CD4-positive, alpha-beta memory T cell (primary cell): ENCODE measurements around the gene WSCD2. TPM values are rescaled to one million over a fixed set of nuclear protein-coding genes. Genes with fewer than 3 reads are reported as not detected.

Experiments
- CTCF ChIA-PET: fragments of 350-600 bp; sonication (Branson Sonifier 250); formaldehyde crosslinking; loops from one replicate; lab custom pipeline; 2021; ENCODE audit warnings: inconsistent platforms; ENCODE audit not compliant: partially characterized antibody; lab: Charles Lee
- POLR2A ChIA-PET: fragments of 350-600 bp; sonication (Branson Sonifier 250); formaldehyde crosslinking; loops from one replicate; lab custom pipeline; 2021; ENCODE audit not compliant: partially characterized antibody; lab: Charles Lee
- DNase-seq, 5 donors: peaks; one replicate each; pipeline versions ENCODE4 v3.0.0 to v3.0.0-alpha.2; 2020 to 2022; ENCODE audit warnings: mixed read lengths in 1 of 5
- H3K27ac ChIP-seq: one replicate; pipeline ENCODE4 v1.7.0; 2013; ENCODE audit warnings: low read depth, low read length
- H3K27me3 ChIP-seq: 2 replicates; pipeline ENCODE4 v1.7.0; 2013; ENCODE audit warnings: mild to moderate bottlenecking, low read length, moderate library complexity; ENCODE audit not compliant: insufficient read depth
- H3K36me3 ChIP-seq: 2 replicates; pipeline ENCODE4 v1.7.0; 2013; ENCODE audit warnings: mild to moderate bottlenecking, low read length, moderate library complexity; ENCODE audit not compliant: insufficient read depth
- H3K4me1 ChIP-seq: 2 replicates; pipeline ENCODE4 v1.7.0; 2013; ENCODE audit warnings: mild to moderate bottlenecking, low read length, moderate library complexity; ENCODE audit not compliant: insufficient read depth
- H3K4me3 ChIP-seq, 2 donors: one replicate each; pipeline ENCODE4 v1.7.0; 2013; ENCODE audit warnings: low read length in 2 of 2, mild to moderate bottlenecking in 1 of 2
- H3K9me3 ChIP-seq, 2 donors: one replicate each; pipeline ENCODE4 v1.7.0; 2013; ENCODE audit warnings: low read length in 2 of 2, control low read depth in 1 of 2; ENCODE audit not compliant: control insufficient read depth in 1 of 2
- H3K27ac Mint-ChIP-seq, 7 donors: one replicate each; pipeline ENCODE4 v1.8.0; 2020 to 2021; ENCODE audit warnings: mixed read lengths in 7 of 7, mild to moderate bottlenecking in 6 of 7, inconsistent platforms in 3 of 7, moderate library complexity in 3 of 7
- H3K27me3 Mint-ChIP-seq, 2 donors: one replicate each; pipeline ENCODE4 v1.8.0; 2020 to 2021; ENCODE audit warnings: mixed read lengths in 2 of 2
- H3K36me3 Mint-ChIP-seq, 2 donors: one replicate each; pipeline ENCODE4 v1.8.0; 2020 to 2021; ENCODE audit warnings: mixed read lengths in 2 of 2, inconsistent platforms in 1 of 2, mild to moderate bottlenecking in 1 of 2
- H3K4me1 Mint-ChIP-seq, 4 donors: one replicate each; pipeline ENCODE4 v1.8.0; 2020 to 2021; ENCODE audit warnings: mixed read lengths in 4 of 4, mild to moderate bottlenecking in 1 of 4
- H3K4me3 Mint-ChIP-seq, 8 donors: one replicate each; pipeline ENCODE4 v1.8.0; 2020 to 2021; ENCODE audit warnings: mixed read lengths in 8 of 8, mild to moderate bottlenecking in 7 of 8, moderate library complexity in 6 of 8, inconsistent platforms in 3 of 8
- H3K9me3 Mint-ChIP-seq, 8 donors: one replicate each; pipeline ENCODE4 v1.8.0; 2020 to 2021; ENCODE audit warnings: mixed read lengths in 8 of 8, mild to moderate bottlenecking in 5 of 8, inconsistent platforms in 3 of 8, moderate library complexity in 1 of 8
- intact Hi-C: fragments of 100-400 bp; cut with micrococcal nuclease; formaldehyde crosslinking; loops from one replicate; pipeline ENCODE4 v1.15.1; 2023
- polyA plus RNA-seq, 2 donors: library from polyadenylated mRNA; unstranded; fragments of 300-500 nt; fragmentation: Illumina TruSeq; gene quantifications; one replicate each; pipeline ENCODE4 v1.2.3, GENCODE V29; 2021
- total RNA-seq, 2 experiments: library from RNA; stranded (reverse); gene quantifications; one replicate each; pipeline ENCODE4 v1.2.3, GENCODE V29; 2021

The WSCD2 gene
- total and polyA plus RNA-seq, 4 experiments from 2014 or later = not detected

DNA sequence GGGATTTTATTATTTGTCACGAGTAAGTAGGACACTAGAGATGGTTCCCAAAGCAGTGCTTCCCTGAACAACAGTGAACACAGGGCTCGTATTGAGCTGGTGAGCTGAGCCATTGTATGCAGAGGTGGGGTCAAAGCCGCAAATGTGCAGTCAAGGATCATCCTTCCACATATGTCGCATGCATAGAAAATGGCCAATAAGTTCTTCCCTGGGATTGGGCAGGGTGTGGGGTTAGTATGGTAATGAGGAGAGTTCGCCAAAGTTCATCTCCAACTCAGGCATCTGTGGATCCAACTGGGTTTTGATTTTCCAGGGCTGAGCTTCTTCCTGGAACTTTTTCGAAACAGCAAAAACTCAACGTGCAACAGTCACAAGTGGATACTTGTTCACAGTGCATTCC, 123.4 kb downstream of the WSCD2 start:
- ChIA-PET CTCF (no interaction called here), POLR2A (no interaction called here)
- DNase-seq = no peak
- Histone ChIP-seq H3K27me3 (no peaks in the 10 kb centered on the region), H3K27ac (no peak overlapping the region), H3K36me3 (no peaks in the 10 kb centered on the region), H3K4me1 (no peaks in the 10 kb centered on the region), H3K4me3 (no peak overlapping the region), H3K9me3 (no peaks in the 10 kb centered on the region)
- intact Hi-C loops = no loop called here
- H3K36me3 Mint-ChIP-seq = no peaks in the 10 kb centered on the region
- H3K27me3 Mint-ChIP-seq = peaks cover 8 to 21% of the 10 kb centered on the region in 2 donors
- peaks cover 0 to 2% (median 0%) of the 10 kb centered on the region in 8 donors for H3K9me3 Mint-ChIP-seq
- no peak overlapping the region for H3K4me3 Mint-ChIP-seq
- H3K27ac Mint-ChIP-seq = no peak overlapping the region
- peaks cover 0 to 3% (median 1%) of the 10 kb centered on the region in 4 donors for H3K4me1 Mint-ChIP-seq

DNA sequence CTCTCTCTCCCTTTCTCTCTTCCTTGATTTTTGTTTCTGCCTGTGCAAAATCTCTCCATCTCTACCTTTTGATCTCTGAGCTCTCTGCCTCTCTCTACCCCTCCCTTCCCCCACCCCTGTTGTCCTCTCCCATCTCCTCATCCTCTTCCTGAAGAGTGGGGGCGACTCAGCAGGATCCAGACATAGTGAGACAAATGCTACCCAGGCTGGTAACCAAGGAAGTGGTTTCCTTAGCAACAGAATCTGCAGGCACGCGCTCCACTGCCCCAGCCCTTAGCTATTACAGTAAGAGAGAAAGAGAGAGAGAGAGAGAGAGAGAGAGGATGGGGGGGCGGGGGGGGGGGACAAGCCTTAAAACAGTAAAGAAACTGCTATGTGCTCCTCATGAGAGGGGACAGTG, 124.5 kb downstream of the WSCD2 start:
- Mint-ChIP-seq H3K9me3 (peaks cover 0 to 4% (median 0%) of the 10 kb centered on the region in 8 donors), H3K27me3 (peaks cover 8 to 21% of the 10 kb centered on the region in 2 donors), H3K4me1 (peaks cover 0 to 3% (median 1%) of the 10 kb centered on the region in 4 donors), H3K4me3 (no peak overlapping the region), H3K27ac (peak overlapping the region in 1 of 7 donors; percentile 63), H3K36me3 (no peaks in the 10 kb centered on the region)
- DNase-seq = no peak
- no peaks in the 10 kb centered on the region for H3K36me3 ChIP-seq
- H3K27me3 ChIP-seq = no peaks in the 10 kb centered on the region
- CTCF ChIA-PET = no interaction called here
- H3K27ac ChIP-seq = no peak overlapping the region
- POLR2A ChIA-PET = interaction anchor here (1.6 kb wide), 1 partner anchor 13 kb away, joined by 3 read pairs; no protein-coding TSS in a partner anchor
- intact Hi-C loops = no loop called here
- no peaks in the 10 kb centered on the region for H3K4me1 ChIP-seq
- no peak overlapping the region for H3K4me3 ChIP-seq
- no peaks in the 10 kb centered on the region for H3K9me3 ChIP-seq

DNA sequence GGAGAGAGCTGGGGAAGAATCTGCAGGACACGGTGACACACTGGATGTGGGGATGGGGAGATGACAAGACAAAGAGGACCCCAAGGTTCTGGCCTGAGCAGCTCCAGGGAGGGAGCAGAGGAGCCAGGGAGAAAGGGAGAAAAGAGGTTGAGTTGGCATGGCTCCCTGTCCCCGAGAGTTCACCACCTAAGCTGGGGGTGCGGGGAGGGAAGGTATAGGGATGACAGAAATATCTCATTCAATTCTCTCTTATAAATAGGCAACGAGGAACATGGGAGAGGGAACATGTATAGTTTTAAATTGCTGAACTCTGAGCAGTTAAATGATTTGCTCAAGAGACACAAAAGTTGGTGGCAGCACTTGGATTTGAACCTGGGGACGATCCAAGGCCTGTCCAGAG, 124.9 kb downstream of the WSCD2 start:
- Histone ChIP-seq H3K27me3 (no peaks in the 10 kb centered on the region), H3K36me3 (no peaks in the 10 kb centered on the region), H3K27ac (no peak overlapping the region), H3K4me3 (no peak overlapping the region), H3K9me3 (no peaks in the 10 kb centered on the region), H3K4me1 (no peaks in the 10 kb centered on the region)
- CTCF ChIA-PET = no interaction called here
- peaks cover 0 to 5% (median under 1%) of the 10 kb centered on the region in 8 donors for H3K9me3 Mint-ChIP-seq
- H3K27me3 Mint-ChIP-seq = peaks cover 8 to 19% of the 10 kb centered on the region in 2 donors
- H3K27ac Mint-ChIP-seq = no peak overlapping the region
- peaks cover 0 to 3% (median 1%) of the 10 kb centered on the region in 4 donors for H3K4me1 Mint-ChIP-seq
- no peaks in the 10 kb centered on the region for H3K36me3 Mint-ChIP-seq
- POLR2A ChIA-PET = interaction anchor here (1.6 kb wide), 1 partner anchor 12 kb away, joined by 3 read pairs; no protein-coding TSS in a partner anchor
- no peak for DNase-seq
- H3K4me3 Mint-ChIP-seq = no peak overlapping the region
- intact Hi-C loops = no loop called here

DNA sequence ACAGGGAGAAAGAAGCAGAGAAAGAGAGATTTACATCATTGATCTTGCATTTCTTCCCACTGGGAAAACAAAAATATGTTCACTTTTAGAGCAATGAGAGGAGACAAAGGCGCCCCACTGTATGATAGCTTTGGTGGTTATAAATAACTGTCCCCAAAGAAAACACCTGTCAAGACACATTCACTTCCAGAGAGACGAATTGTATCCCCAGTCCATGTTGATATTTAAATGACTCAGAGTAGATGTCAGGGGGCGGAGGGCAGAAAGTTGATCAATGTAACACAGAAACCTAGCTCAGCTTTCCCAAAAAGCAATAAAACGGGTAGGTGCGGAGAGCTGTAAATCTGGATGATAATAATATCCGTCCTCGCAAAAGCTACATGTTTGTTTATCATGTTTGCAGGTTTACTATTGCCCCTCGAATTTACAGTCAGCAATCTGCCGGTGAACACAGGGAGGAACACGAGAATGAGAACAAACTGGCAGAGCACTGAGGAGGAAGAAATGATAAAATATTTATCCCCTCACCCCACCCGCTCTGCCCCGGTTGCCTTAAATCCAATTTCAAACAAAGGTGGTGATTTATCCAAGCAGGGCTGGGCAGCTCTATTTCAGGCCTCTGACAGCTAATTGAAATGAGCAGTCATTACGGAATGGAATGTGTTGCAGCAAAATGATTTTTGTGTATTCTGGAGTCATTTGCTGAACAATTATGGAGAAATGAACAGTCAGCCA, 125.6 kb downstream of the WSCD2 start:
- H3K27ac Mint-ChIP-seq = no peak overlapping the region
- H3K27me3 Mint-ChIP-seq = peaks cover 7 to 14% of the 10 kb centered on the region in 2 donors
- H3K4me3 Mint-ChIP-seq = no peak overlapping the region
- Histone ChIP-seq H3K4me1 (no peaks in the 10 kb centered on the region), H3K4me3 (no peak overlapping the region), H3K9me3 (no peaks in the 10 kb centered on the region), H3K27ac (no peak overlapping the region), H3K27me3 (no peaks in the 10 kb centered on the region), H3K36me3 (no peaks in the 10 kb centered on the region)
- intact Hi-C loops = no loop called here
- DNase-seq = no peak
- ChIA-PET CTCF (no interaction called here), POLR2A (interaction anchor here (1.6 kb wide), 1 partner anchor 12 kb away, joined by 3 read pairs; no protein-coding TSS in a partner anchor)
- H3K4me1 Mint-ChIP-seq = peaks cover 0 to 3% (median 1%) of the 10 kb centered on the region in 4 donors
- no peaks in the 10 kb centered on the region for H3K36me3 Mint-ChIP-seq
- H3K9me3 Mint-ChIP-seq = peaks cover 0 to 11% (median 6%) of the 10 kb centered on the region in 8 donors

DNA sequence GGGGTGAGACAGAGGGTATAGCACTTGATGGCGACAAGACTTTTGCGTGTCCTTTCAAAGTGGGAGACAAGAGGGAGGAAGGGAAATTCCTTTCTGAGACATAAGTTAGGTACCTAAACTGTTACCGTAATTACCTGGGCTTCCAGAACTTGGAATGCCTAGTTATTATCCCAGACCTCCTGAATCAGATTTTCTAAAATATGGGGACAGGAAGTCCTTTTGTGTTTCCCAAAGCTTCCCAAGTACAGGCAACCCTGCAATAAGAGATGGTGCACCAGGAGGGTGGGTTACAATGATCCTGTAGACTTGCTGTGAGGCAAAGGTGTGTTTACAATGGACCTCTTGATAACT, 126.1 kb downstream of the WSCD2 start:
- Histone ChIP-seq H3K27ac (no peak overlapping the region), H3K4me3 (no peak overlapping the region), H3K9me3 (no peaks in the 10 kb centered on the region), H3K4me1 (no peaks in the 10 kb centered on the region), H3K36me3 (no peaks in the 10 kb centered on the region), H3K27me3 (no peaks in the 10 kb centered on the region)
- peaks cover 7 to 11% of the 10 kb centered on the region in 2 donors for H3K27me3 Mint-ChIP-seq
- no peak overlapping the region for H3K4me3 Mint-ChIP-seq
- no peaks in the 10 kb centered on the region for H3K36me3 Mint-ChIP-seq
- peaks cover 0 to 15% (median 10%) of the 10 kb centered on the region in 8 donors for H3K9me3 Mint-ChIP-seq
- DNase-seq = no peak
- POLR2A ChIA-PET = interaction anchor here (1.6 kb wide), 1 partner anchor 11 kb away, joined by 3 read pairs; no protein-coding TSS in a partner anchor
- intact Hi-C loops = no loop called here
- no peak overlapping the region for H3K27ac Mint-ChIP-seq
- peaks cover 0 to 3% (median 1%) of the 10 kb centered on the region in 4 donors for H3K4me1 Mint-ChIP-seq
- CTCF ChIA-PET = no interaction called here

DNA sequence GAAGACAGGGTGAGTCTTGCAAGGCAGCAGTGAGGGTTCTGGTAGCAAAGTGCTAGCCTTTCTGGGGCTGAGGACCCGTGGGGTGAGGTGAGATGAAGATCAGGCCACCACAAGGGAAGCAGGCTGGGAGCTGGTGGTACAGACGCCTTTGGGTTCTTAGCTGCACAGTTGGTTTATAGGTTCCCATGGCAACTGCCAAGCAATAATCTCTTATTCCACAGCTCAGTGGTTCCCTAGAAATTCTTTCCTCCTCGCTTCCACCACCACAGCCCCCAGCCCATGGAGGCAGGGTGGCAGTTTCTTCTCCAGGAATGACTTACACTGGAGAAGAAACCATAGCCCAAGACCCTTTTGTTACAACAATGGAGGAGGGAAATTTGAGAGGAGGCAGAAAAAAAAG, 127.9 kb downstream of the WSCD2 start:
- intact Hi-C loops = no loop called here
- H3K27me3 ChIP-seq = no peaks in the 10 kb centered on the region
- H3K4me1 ChIP-seq = no peaks in the 10 kb centered on the region
- Mint-ChIP-seq H3K4me1 (peaks cover 0 to 3% (median 1%) of the 10 kb centered on the region in 4 donors), H3K27me3 (peaks cover 3 to 10% of the 10 kb centered on the region in 2 donors), H3K36me3 (no peaks in the 10 kb centered on the region), H3K4me3 (no peak overlapping the region), H3K27ac (no peak overlapping the region), H3K9me3 (peaks cover 0 to 30% (median 25%) of the 10 kb centered on the region in 8 donors)
- DNase-seq = no peak
- H3K4me3 ChIP-seq = no peak overlapping the region
- no peaks in the 10 kb centered on the region for H3K9me3 ChIP-seq
- H3K36me3 ChIP-seq = no peaks in the 10 kb centered on the region
- ChIA-PET POLR2A (no interaction called here), CTCF (interaction anchor here (0.9 kb wide), 1 partner anchor 10 kb away, joined by 3 read pairs; no protein-coding TSS in a partner anchor)
- H3K27ac ChIP-seq = no peak overlapping the region

DNA sequence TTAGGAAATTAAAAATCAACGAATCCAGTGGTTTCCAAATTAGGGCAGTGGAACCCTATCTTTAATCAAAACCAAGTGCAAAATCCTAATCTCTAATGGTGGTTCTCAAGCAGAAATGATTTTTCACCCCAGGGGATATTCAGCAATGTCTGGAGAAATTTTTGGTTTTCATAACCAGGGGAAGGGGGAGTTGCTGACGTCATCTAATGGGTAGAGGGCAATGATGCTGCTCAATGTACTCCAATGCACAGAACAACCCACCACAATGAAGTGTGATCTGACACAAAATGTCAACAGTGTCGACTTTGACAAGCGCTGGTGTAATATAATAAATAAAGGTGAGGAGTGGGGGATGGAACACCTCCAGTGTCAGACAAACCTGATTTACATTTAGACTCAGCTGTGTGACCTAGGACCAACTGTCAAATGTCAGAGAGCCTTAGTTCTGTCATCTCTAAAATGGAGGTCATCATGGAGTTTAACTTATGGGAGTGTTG, 128.6 kb downstream of the WSCD2 start:
- Histone ChIP-seq H3K4me3 (no peak overlapping the region), H3K4me1 (no peaks in the 10 kb centered on the region), H3K9me3 (no peaks in the 10 kb centered on the region), H3K27me3 (no peaks in the 10 kb centered on the region), H3K27ac (no peak overlapping the region), H3K36me3 (no peaks in the 10 kb centered on the region)
- H3K4me3 Mint-ChIP-seq = no peak overlapping the region
- no peak for DNase-seq
- ChIA-PET CTCF (no interaction called here), POLR2A (no interaction called here)
- no peaks in the 10 kb centered on the region for H3K36me3 Mint-ChIP-seq
- no peak overlapping the region for H3K27ac Mint-ChIP-seq
- H3K27me3 Mint-ChIP-seq = peaks cover 3 to 6% of the 10 kb centered on the region in 2 donors
- H3K9me3 Mint-ChIP-seq = peaks cover 0 to 30% (median 28%) of the 10 kb centered on the region in 8 donors
- intact Hi-C loops = no loop called here
- H3K4me1 Mint-ChIP-seq = peaks cover 0 to 3% (median 1%) of the 10 kb centered on the region in 4 donors
